Measurements from ENCODE around the gene EML3.

The EML3 gene

DNA sequence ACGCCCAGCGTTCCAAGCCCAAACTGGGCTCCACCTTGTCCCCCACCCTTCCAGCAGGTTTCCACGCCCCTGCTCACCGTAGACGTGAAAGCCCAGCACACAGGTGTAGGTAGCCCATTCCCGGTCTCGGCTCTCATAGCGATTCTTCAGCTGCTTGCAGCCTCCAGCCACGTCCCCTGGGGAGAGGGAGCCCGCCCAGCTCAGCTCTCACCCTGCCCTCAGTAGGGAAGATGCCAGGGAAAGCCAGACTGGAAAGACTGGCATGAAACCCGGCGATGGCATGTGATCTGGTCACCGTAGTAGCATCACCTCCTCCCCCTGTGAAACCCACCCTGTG, 9.5 kb downstream of the EML3 start:
- H3K27ac ChIP-seq, result no peak overlapping the region
- TF ChIP-seq FOXP2 (optimal IDR thresholded peaks at IDR 0.05; ENCODE audit: control extremely low read depth, extremely low read length, insufficient read depth) (no peak), POLR2AphosphoS5 (IDR thresholded peaks at IDR 0.05; ENCODE audit: borderline replicate concordance, low read depth, low read length) (no peak), EZH2 (IDR thresholded peaks at IDR 0.05) (no peak)
- DNase-seq (ENCODE audit: low read depth, low spot score), result no peak

DNA sequence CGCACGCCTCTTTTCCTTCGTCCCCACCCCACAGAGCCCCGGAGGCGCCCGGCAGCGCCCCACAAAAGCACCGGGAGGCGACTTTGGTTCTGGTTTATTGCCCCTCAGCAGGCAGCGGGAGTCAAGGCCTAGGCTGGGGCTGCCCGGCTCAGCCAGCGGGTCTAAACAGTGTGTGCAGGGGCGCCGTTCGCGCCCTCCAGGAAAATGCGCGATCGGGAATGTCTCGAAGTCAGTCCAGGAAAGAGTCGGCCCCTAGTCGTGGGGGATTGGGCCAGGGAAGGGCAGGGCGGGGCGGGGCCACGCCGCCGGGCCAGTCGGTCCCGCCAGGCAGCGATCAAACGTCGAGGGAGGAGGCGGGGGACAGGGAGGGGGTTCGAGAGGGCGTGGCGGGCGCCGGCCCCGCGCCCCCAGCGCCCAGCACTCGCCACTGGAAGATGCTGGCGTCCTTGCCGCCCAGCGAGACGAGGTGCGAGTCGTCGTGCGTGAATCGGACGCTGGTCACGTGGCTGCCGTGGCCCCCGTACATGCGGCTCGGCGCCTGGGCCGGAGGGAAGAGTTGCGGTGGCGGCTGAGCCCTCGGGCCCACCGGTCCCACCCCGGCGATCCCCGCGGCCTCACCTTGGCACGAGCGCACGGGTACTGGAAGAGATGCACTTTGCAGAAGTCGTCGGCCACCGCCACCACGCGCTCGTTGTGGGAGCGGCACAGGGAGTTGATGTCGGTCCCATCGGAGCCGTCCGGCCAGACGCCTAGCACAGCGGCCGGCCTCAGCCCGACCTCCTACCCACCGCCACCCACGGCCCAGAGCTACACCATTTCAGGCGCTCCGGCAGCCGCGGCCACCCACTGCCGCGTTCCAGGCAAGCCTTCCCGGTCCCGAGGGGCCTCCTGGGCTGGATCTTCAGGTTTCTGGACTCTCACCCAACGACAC, 10.2 kb downstream of the EML3 start:
- no peak for TF ChIP-seq FOXP2 (optimal IDR thresholded peaks at IDR 0.05; ENCODE audit: control extremely low read depth, extremely low read length, insufficient read depth)
- TF ChIP-seq EZH2 (IDR thresholded peaks at IDR 0.05), result no peak
- no peak for TF ChIP-seq POLR2AphosphoS5 (IDR thresholded peaks at IDR 0.05; ENCODE audit: borderline replicate concordance, low read depth, low read length)
- Histone ChIP-seq H3K9ac (ENCODE audit: insufficient read length) (peak overlapping the region; percentile 78), H3K9me3 (ENCODE audit: low read depth, low read length) (no peaks in the 10 kb centered on the region), H3K27ac (peak overlapping the region; percentile 74), H3K4me3 (peak overlapping the region; percentile 87), H3K36me3 (ENCODE audit: insufficient read depth, low read length) (peaks cover 25% of the 10 kb centered on the region)
- DNase-seq (ENCODE audit: low read depth, low spot score), result no peak

More for the DNA sequence above, 9.5 kb downstream of the EML3 start:
- Histone ChIP-seq H3K36me3 (ENCODE audit: insufficient read depth, low read length) (peaks cover 19% of the 10 kb centered on the region), H3K9me3 (ENCODE audit: low read depth, low read length) (no peaks in the 10 kb centered on the region), H3K9ac (ENCODE audit: insufficient read length) (no peak overlapping the region), H3K4me3 (no peak overlapping the region)

DNA sequence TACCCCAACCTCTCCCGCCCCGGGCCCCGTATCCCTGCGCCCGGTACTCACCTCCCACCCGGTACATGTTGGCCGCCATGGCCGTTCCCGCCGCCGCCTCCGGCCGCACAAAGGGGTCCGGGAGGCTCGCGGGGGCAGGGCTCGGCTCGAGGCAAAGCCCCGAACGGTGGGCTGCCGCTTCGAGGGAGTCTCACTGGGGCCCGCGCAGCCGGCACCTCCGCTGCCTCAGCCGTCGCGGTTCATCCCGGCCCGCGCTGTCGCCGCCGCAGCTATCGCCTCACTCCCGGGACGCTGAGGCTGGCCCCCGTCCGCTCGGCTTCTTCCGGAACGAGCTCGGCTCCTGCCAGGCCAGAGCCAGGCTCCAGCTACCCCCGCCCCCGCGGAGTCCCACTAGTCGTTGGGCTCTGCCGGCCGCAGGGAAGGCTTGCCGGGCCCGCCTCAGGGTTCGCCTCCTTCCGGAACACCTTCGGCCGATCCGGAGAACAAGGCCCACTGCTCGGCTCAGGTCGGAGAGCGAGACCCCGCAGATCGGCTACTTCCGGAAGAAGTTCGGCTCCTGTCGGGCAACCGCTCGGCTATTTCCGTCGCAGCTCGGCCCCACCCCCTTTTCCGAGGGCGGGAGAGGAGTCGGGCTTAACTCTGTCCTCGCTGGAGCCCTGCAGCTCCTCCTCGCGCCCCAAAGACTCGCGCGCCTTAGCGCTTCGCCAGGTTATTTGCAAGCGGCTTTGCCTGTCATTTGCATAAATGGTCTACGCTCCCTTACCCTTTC, 11.0 kb downstream of the EML3 start, which contains the start of gene MTA2:
Gene MTA2 (minus strand): TSS at position 494 of the 769 bp plus-strand sequence. CDS start 415 bp downstream, at position 79.
- H3K9me3 ChIP-seq (ENCODE audit: low read depth, low read length), result no peaks in the 10 kb centered on the region
- peak within 1 kb of the TSS; percentile 99 for H3K9ac ChIP-seq (ENCODE audit: insufficient read length)
- TF ChIP-seq POLR2AphosphoS5 (IDR thresholded peaks at IDR 0.05; ENCODE audit: borderline replicate concordance, low read depth, low read length) (peak; percentile 68; the same call in 1 of the 2 replicates), EZH2 (IDR thresholded peaks at IDR 0.05) (no peak), FOXP2 (optimal IDR thresholded peaks at IDR 0.05; ENCODE audit: control extremely low read depth, extremely low read length, insufficient read depth) (peak; percentile 91)
- peak within 1 kb of the TSS; percentile 92 for H3K27ac ChIP-seq
- peaks cover 34% of the 10 kb centered on the region for H3K36me3 ChIP-seq (ENCODE audit: insufficient read depth, low read length)
- peak; percentile 86 for DNase-seq (ENCODE audit: low read depth, low spot score)
- peak within 1 kb of the TSS; percentile 87 for H3K4me3 ChIP-seq

DNA sequence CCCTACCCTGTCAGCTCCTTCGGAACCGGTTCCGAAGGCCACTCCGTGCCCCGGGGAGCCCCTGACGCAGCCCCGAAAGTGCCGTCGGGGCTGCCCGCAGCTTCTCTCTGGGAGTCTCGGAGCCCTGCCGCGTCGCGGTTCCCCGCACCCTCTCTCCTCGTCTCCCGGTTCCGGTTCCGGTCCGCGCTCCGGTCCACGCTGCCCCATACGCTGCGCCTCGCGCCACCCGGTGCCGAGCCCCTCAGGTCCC, 11.5 kb downstream of the EML3 start:
- no peak for TF ChIP-seq FOXP2 (optimal IDR thresholded peaks at IDR 0.05; ENCODE audit: control extremely low read depth, extremely low read length, insufficient read depth)
- no peak for TF ChIP-seq EZH2 (IDR thresholded peaks at IDR 0.05)
- no peak for TF ChIP-seq POLR2AphosphoS5 (IDR thresholded peaks at IDR 0.05; ENCODE audit: borderline replicate concordance, low read depth, low read length)
- Histone ChIP-seq H3K4me3 (peak overlapping the region; percentile 87), H3K9ac (ENCODE audit: insufficient read length) (peak overlapping the region; percentile 99), H3K36me3 (ENCODE audit: insufficient read depth, low read length) (peaks cover 39% of the 10 kb centered on the region), H3K9me3 (ENCODE audit: low read depth, low read length) (no peaks in the 10 kb centered on the region), H3K27ac (peak overlapping the region; percentile 92)
- DNase-seq (ENCODE audit: low read depth, low spot score), result no peak

DNA sequence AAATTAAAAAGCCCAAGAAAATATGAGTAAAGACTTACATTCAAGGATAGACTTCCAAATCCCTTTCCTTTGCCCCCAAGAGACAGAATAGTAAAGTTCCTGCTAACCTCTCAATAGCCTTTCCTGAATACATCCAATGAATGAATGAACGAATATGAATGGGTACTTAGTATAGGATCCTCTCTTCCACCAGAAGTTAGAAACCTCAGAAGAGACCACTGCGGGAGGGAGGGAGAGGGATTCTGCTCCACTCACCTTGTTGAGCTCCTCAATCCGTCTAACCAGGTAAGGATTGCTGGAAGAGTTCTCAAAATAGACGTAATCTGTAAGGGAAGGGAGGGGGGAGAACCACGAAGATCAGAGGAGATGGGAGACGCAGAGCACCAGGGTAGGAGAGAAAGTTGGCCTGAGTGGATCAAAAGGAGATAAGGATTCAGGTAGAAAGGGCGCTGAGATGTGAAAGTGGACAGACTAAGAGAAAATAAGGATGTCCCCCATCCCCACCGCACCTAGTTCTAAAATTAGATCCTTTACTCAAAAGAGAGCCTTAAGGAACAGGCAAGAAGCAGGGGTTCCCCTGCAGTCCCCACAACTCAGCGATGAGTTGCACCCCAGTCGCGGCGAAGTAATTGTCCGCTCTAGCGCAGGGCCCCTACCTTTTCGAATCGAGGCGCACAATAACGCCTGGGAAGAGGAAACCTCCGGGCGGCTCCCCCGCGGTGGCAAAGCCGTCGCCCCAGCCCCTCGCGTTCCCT, 12.0 kb downstream of the EML3 start:
- TF ChIP-seq POLR2AphosphoS5 (IDR thresholded peaks at IDR 0.05; ENCODE audit: borderline replicate concordance, low read depth, low read length) (no peak), FOXP2 (optimal IDR thresholded peaks at IDR 0.05; ENCODE audit: control extremely low read depth, extremely low read length, insufficient read depth) (no peak), EZH2 (IDR thresholded peaks at IDR 0.05) (no peak)
- Histone ChIP-seq H3K36me3 (ENCODE audit: insufficient read depth, low read length) (peaks cover 44% of the 10 kb centered on the region), H3K27ac (peak overlapping the region; percentile 92), H3K4me3 (peak overlapping the region; percentile 87), H3K9ac (ENCODE audit: insufficient read length) (peak overlapping the region; percentile 99), H3K9me3 (ENCODE audit: low read depth, low read length) (no peaks in the 10 kb centered on the region)
- DNase-seq (ENCODE audit: low read depth, low spot score), result no peak

DNA sequence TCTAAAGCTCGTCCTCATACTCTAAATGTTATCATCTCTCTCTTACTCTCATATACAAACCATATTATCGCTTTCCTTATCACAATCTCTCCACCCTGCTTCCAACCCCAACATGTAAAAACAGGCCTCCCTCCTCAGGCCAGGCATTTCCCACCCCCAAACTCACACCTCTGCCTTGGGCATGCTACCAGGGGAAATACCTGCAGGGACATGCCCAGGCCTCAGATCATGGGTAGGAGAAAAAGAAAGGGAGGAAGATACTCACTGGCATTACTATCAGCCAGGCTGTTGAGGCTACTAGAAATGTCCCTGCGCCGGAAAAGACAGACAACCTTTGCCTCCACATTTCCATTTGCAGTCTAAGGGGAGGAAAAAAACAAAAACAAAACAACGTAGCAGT, 12.7 kb downstream of the EML3 start:
- Histone ChIP-seq H3K36me3 (ENCODE audit: insufficient read depth, low read length) (peaks cover 50% of the 10 kb centered on the region), H3K4me3 (peak overlapping the region; percentile 87), H3K9me3 (ENCODE audit: low read depth, low read length) (no peaks in the 10 kb centered on the region), H3K9ac (ENCODE audit: insufficient read length) (peak overlapping the region; percentile 99), H3K27ac (peak overlapping the region; percentile 92)
- TF ChIP-seq FOXP2 (optimal IDR thresholded peaks at IDR 0.05; ENCODE audit: control extremely low read depth, extremely low read length, insufficient read depth), result no peak
- no peak for TF ChIP-seq POLR2AphosphoS5 (IDR thresholded peaks at IDR 0.05; ENCODE audit: borderline replicate concordance, low read depth, low read length)
- no peak for TF ChIP-seq EZH2 (IDR thresholded peaks at IDR 0.05)
- DNase-seq (ENCODE audit: low read depth, low spot score), result no peak

DNA sequence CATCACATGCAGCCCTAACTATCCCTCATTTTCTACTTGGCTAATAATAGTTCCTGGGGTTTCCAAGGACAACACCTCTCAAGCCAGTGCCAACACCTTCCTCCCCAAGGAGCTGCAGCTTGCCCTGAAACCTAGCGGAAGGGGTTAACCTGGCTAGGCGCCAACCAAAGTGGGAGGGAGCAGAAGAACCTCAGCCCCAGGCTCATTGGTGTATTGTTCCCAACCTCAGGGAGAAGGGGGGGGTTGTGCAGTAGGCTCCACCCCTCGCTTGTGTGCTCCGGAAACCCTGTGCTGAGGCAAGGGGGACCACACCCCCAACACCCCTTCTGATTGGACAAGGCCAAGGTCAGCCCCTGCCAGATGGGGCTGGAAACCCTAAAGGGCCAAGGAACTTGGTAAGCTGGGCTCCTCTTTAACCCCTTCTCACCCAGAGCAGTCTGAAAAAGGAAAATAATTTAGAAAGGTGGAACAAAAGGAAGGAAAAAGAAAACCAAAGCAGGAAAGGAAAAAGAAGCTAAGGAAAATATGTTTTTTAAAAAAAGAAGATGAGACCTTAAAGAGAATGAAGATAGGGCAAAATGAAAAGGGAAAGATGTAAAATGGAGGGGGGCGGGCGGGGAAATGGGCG, 13.4 kb downstream of the EML3 start:
- peak overlapping the region; percentile 87 for H3K4me3 ChIP-seq
- H3K9me3 ChIP-seq (ENCODE audit: low read depth, low read length), result no peaks in the 10 kb centered on the region
- H3K9ac ChIP-seq (ENCODE audit: insufficient read length), result peak overlapping the region; percentile 99
- peak; percentile 91 for TF ChIP-seq FOXP2 (optimal IDR thresholded peaks at IDR 0.05; ENCODE audit: control extremely low read depth, extremely low read length, insufficient read depth)
- TF ChIP-seq POLR2AphosphoS5 (IDR thresholded peaks at IDR 0.05; ENCODE audit: borderline replicate concordance, low read depth, low read length), result peak; percentile 35; the same call in 1 of the 2 replicates
- TF ChIP-seq EZH2 (IDR thresholded peaks at IDR 0.05), result no peak
- H3K27ac ChIP-seq, result peak overlapping the region; percentile 92
- H3K36me3 ChIP-seq (ENCODE audit: insufficient read depth, low read length), result peaks cover 57% of the 10 kb centered on the region
- peak; percentile 97 for DNase-seq (ENCODE audit: low read depth, low spot score)
